AG04449 (cell line): Measurements from ENCODE around the gene FNDC3B.

Experiments used
- CTCF ChIA-PET: fragments of 350-600 bp; formaldehyde crosslinking; extraction: SDS; loops from one replicate; lab custom pipeline; 2021; ENCODE audit warnings: antibody characterized with exemption; lab: Yijun Ruan, JAX
- POLR2A ChIA-PET: fragments of 400-600, 350-600 bp; formaldehyde crosslinking; extraction: SDS; loops from one replicate; lab custom pipeline; 2020; ENCODE audit warnings: antibody characterized with exemption, inconsistent platforms; lab: Yijun Ruan, JAX
- DNase-seq: peaks from one replicate; pipeline ENCODE4 v3.0.0-alpha.2; 2010; ENCODE audit warnings: low read depth, low spot score
- H3K4me3 ChIP-seq: 2 replicates; pipeline ENCODE4 v1.5.1; 2011; ENCODE audit warnings: low read depth, mild to moderate bottlenecking, control low read depth, low read length
- CTCF ChIP-seq: IDR thresholded peaks from one replicate; pipeline ENCODE4 v1.5.1; 2011; ENCODE audit warnings: mild to moderate bottlenecking, moderate library complexity, low read length, control low read depth, inconsistent platforms; ENCODE audit not compliant: insufficient read depth; ENCODE audit errors: missing control alignments

Gene FNDC3B

GRCh38 chr3:172208586-172209332, 169.4 kb downstream of the FNDC3B start:
- H3K4me3 ChIP-seq, result no peak overlapping the region
- DNase-seq, result no peak
- ChIA-PET POLR2A (interaction anchor here (0.6 kb wide), 1 partner anchor 71 kb away, joined by 3 read pairs; no protein-coding TSS in a partner anchor), CTCF (no interaction called here)
- no peak for TF ChIP-seq CTCF

- DNase-seq, result no peak
- ChIA-PET CTCF (no interaction called here), POLR2A (no interaction called here)
- no peak overlapping the region for H3K4me3 ChIP-seq
- TF ChIP-seq CTCF, result no peak
Measured at GRCh38 chr3:172209333-172210321, 170.2 kb downstream of the FNDC3B start.

- H3K4me3 ChIP-seq, result no peak overlapping the region
- ChIA-PET CTCF (no interaction called here), POLR2A (no interaction called here)
- no peak for TF ChIP-seq CTCF
- DNase-seq, result no peak
Measured at GRCh38 chr3:172210355-172210754, 171.0 kb downstream of the FNDC3B start.

GRCh38 chr3:172211123-172211522, 171.7 kb downstream of the FNDC3B start:
- H3K4me3 ChIP-seq, result no peak overlapping the region
- DNase-seq, result no peak
- TF ChIP-seq CTCF, result no peak
- POLR2A ChIA-PET, result no interaction called here
- CTCF ChIA-PET, result no interaction called here

GRCh38 chr3:172213200-172213599, 173.8 kb downstream of the FNDC3B start:
- POLR2A ChIA-PET, result no interaction called here
- H3K4me3 ChIP-seq, result no peak overlapping the region
- DNase-seq, result no peak
- TF ChIP-seq CTCF, result no peak
- CTCF ChIA-PET, result no interaction called here

GRCh38 chr3:172213904-172214303, 174.5 kb downstream of the FNDC3B start:
- DNase-seq, result no peak
- POLR2A ChIA-PET, result interaction anchor here (0.8 kb wide), 1 partner anchor 407 kb away, joined by 3 read pairs; no protein-coding TSS in a partner anchor
- CTCF ChIA-PET, result interaction anchor here (1.0 kb wide), 1 partner anchor 1252 kb away, joined by 3 read pairs; no protein-coding TSS in a partner anchor
- no peak for TF ChIP-seq CTCF
- no peak overlapping the region for H3K4me3 ChIP-seq
